BLaER1 (cell line): ENCODE measurements around the gene CKS2.

ENCODE experiments used
- H3K27ac ChIP-seq: shearing (Covaris generic); formaldehyde crosslinking; 2 replicates; pipeline ENCODE4 v1.8.1; 2022
- H3K27me3 ChIP-seq: shearing (Covaris generic); formaldehyde crosslinking; 2 replicates; pipeline ENCODE4 v1.8.1; 2022
- H3K36me3 ChIP-seq: shearing (Covaris generic); formaldehyde crosslinking; 2 replicates; pipeline ENCODE4 v1.8.1; 2022
- H3K4me1 ChIP-seq: shearing (Covaris generic); formaldehyde crosslinking; 2 replicates; pipeline ENCODE4 v1.8.1; 2022
- H3K4me2 ChIP-seq: shearing (Covaris generic); formaldehyde crosslinking; 2 replicates; pipeline ENCODE4 v1.8.1; 2022
- H3K4me3 ChIP-seq: shearing (Covaris generic); formaldehyde crosslinking; 2 replicates; pipeline ENCODE4 v1.8.1; 2022
- H3K9ac ChIP-seq: shearing (Covaris generic); formaldehyde crosslinking; 2 replicates; pipeline ENCODE4 v1.8.1; 2022
- H3K9me3 ChIP-seq: shearing (Covaris generic); formaldehyde crosslinking; 2 replicates; pipeline ENCODE4 v1.8.1; 2022
- H4K20me1 ChIP-seq: shearing (Covaris generic); formaldehyde crosslinking; 2 replicates; pipeline ENCODE4 v1.8.1; 2022
- Cebpa-rat ChIP-seq: shearing (Covaris generic); IDR thresholded peaks from 2 replicates; pipeline ENCODE4 v1.8.1; 2022

CKS2 gene

DNA sequence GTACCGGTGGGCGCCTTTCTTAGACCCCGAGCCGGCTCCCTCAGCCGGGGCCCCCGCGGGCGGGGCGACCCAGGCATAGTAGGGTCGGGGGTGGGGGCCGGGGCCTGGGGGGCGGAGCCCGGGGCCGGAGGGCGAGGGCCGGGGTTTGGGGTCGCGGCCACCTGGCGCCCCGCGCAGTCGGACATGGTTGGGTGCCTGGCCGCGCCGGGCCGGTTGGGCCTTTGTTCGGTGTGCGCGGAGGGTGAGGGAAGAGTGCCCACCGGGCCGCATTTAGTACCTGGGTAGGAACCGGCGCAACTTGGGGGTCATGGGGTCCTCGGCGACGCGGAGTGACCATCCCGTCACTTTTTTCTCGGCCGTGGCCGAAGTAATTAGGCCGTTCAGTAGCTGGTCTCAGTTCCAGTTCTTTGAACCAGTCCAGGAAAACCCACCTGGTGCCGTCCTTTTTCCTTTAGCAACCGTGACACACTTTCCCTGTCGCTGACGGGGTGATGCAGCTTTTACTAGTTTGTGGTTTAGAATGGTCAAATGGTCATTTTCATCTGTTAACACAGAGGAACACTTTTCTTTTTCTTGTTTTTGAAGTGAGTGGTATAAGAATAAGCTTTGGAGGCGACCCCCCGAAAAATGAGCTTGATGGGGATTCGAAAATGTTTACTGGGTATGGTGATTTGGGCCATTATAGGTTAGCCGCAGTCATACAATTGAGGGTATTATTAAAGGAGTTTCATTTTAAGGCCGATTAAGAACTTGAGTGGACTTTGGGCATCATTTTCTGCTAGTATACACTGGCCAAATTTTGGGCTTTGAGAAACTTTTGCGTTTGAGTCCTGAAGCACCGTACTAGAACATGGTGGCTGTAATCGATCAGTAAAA lies 589 bp downstream of the CKS2 start:
- Histone ChIP-seq H3K9ac (peak overlapping the region; percentile 98), H3K4me3 (peak overlapping the region; percentile 93), H4K20me1 (peaks cover 41% of the 10 kb centered on the region), H3K4me1 (peaks cover 38% of the 10 kb centered on the region), H3K36me3 (peaks cover 23% of the 10 kb centered on the region; the same call in 1 of the 2 replicates), H3K4me2 (peak overlapping the region; percentile 97), H3K27me3 (no peaks in the 10 kb centered on the region), H3K27ac (peak overlapping the region; percentile 94), H3K9me3 (no peaks in the 10 kb centered on the region)
- TF ChIP-seq Cebpa-rat, result no peak

DNA sequence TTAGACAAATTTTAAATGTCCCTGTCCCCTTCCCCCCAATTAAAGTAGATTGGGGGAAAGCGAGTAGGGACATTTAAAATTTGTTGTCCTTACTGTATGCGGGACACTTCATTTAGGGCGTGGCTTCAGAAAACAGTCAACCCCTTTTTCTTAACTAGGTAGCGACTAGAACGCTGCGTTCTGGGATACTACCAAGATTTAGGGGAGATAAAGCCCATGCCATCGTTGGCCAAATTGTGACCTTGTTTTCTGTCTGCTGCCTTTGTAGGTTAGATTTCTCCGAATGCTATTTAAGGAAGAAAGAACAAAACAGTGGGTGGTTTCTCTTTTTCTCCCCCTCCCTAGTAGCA lies 1.2 kb downstream of the CKS2 start:
- H4K20me1 ChIP-seq, result peaks cover 41% of the 10 kb centered on the region
- peaks cover 29% of the 10 kb centered on the region for H3K36me3 ChIP-seq
- peak overlapping the region; percentile 94 for H3K27ac ChIP-seq
- H3K27me3 ChIP-seq, result no peaks in the 10 kb centered on the region
- H3K4me3 ChIP-seq, result peak overlapping the region; percentile 93
- peak overlapping the region; percentile 98 for H3K9ac ChIP-seq
- no peaks in the 10 kb centered on the region for H3K9me3 ChIP-seq
- H3K4me2 ChIP-seq, result peak overlapping the region; percentile 97
- peaks cover 41% of the 10 kb centered on the region for H3K4me1 ChIP-seq
- no peak for TF ChIP-seq Cebpa-rat

DNA sequence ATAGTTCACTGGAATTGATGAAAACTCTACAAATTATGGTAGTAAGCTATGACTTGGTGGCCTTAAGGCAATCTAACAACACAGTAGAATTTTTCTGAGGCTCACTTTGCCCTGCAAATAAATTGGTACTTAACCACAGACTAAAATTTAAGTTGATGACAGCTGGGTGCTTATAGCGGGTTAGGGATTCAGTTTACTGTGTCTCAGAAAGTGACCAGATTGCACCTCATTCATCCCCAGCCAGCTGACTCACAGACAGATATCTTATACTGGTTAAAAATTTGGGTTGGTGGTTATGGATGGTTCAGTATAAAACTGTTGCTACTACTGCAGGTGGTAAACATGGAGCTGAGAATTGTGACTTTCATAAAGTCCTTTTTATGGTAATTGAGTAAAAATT lies 2.8 kb downstream of the CKS2 start:
- H3K4me1 ChIP-seq, result peaks cover 49% of the 10 kb centered on the region
- H3K36me3 ChIP-seq, result peaks cover 37% of the 10 kb centered on the region

DNA sequence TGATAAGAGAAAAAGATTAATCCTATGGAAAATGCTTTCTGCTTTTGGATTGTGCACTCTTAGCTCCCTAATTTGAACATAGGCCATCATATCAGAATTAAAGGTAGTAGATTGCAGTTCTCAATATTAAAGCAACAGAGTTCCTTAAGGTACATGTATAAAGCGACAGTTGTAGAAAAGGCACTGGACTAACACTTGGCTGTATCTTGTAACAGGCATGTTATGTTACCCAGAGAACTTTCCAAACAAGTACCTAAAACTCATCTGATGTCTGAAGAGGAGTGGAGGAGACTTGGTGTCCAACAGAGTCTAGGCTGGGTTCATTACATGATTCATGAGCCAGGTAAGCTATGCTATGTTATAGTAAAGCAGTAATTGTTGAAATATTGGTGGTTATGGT lies 4.0 kb downstream of the CKS2 start:
- peak overlapping the region; percentile 98 for H3K9ac ChIP-seq
- no peaks in the 10 kb centered on the region for H3K27me3 ChIP-seq
- H3K27ac ChIP-seq, result peak overlapping the region; percentile 28
- H4K20me1 ChIP-seq, result peaks cover 41% of the 10 kb centered on the region
- peak overlapping the region; percentile 93 for H3K4me3 ChIP-seq
- no peaks in the 10 kb centered on the region for H3K9me3 ChIP-seq
- peaks cover 44% of the 10 kb centered on the region for H3K4me1 ChIP-seq
- peaks cover 37% of the 10 kb centered on the region for H3K36me3 ChIP-seq
- H3K4me2 ChIP-seq, result peak overlapping the region; percentile 97
- TF ChIP-seq Cebpa-rat, result no peak

More for the DNA sequence above, 2.8 kb downstream of the CKS2 start:
- Histone ChIP-seq H3K9ac (peak overlapping the region; percentile 98), H3K27me3 (no peaks in the 10 kb centered on the region), H3K4me3 (peak overlapping the region; percentile 93), H3K4me2 (peak overlapping the region; percentile 97), H3K9me3 (no peaks in the 10 kb centered on the region), H3K27ac (peak overlapping the region; percentile 94), H4K20me1 (peaks cover 41% of the 10 kb centered on the region)
- no peak for TF ChIP-seq Cebpa-rat

DNA sequence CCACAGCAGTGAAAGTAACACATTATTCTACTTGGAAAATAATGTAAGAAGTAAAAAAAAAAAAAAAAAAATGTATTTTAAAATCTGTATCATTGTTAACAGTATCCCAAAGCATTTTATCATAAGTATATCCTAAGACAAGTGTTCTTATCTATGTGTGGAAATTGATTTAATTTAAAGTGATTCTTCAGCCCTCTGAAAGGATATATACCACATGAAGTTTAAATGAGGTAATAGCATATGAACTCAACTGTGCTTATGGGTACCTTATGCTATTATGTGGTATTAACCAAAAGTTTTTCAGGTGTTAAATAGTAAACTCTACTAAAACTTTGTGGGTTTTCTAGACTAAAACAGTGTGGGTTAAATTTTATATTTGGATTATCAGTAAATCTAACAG lies 4.5 kb downstream of the CKS2 start:
- peaks cover 41% of the 10 kb centered on the region for H4K20me1 ChIP-seq
- no peaks in the 10 kb centered on the region for H3K27me3 ChIP-seq
- H3K27ac ChIP-seq, result no peak overlapping the region
- peaks cover 47% of the 10 kb centered on the region for H3K4me1 ChIP-seq
- TF ChIP-seq Cebpa-rat, result no peak
- H3K4me2 ChIP-seq, result no peak overlapping the region
- peaks cover 37% of the 10 kb centered on the region for H3K36me3 ChIP-seq
- H3K9me3 ChIP-seq, result no peaks in the 10 kb centered on the region
- H3K9ac ChIP-seq, result no peak overlapping the region
- H3K4me3 ChIP-seq, result no peak overlapping the region

DNA sequence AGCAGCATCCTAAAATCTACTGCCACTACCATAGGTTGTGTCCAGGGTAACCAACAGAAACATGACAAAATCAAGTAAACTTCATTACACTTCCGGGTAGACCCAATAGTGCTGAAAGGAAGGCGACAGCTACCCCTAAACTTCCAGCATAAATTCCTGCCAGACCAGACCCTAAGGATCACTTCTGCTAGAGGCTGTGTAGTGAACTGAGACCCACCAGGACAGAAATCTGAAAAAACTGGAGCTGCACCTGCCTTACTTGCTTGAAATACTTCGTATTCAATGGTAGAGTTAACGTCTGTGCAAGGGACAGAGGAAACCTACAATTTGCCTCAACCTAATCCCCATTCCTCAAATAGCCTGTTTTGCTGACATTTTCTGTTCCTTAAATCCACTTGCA lies 6.3 kb downstream of the CKS2 start:
- peaks cover 48% of the 10 kb centered on the region for H3K36me3 ChIP-seq
- H3K9ac ChIP-seq, result peak overlapping the region; percentile 99; the same call in 1 of the 2 replicates
- H3K4me1 ChIP-seq, result peaks cover 52% of the 10 kb centered on the region
- H3K4me3 ChIP-seq, result no peak overlapping the region
- H3K4me2 ChIP-seq, result peak overlapping the region; percentile 91
- H3K9me3 ChIP-seq, result no peaks in the 10 kb centered on the region
- H4K20me1 ChIP-seq, result peaks cover 38% of the 10 kb centered on the region
- TF ChIP-seq Cebpa-rat, result no peak
- H3K27me3 ChIP-seq, result no peaks in the 10 kb centered on the region
- peak overlapping the region; percentile 99 for H3K27ac ChIP-seq

DNA sequence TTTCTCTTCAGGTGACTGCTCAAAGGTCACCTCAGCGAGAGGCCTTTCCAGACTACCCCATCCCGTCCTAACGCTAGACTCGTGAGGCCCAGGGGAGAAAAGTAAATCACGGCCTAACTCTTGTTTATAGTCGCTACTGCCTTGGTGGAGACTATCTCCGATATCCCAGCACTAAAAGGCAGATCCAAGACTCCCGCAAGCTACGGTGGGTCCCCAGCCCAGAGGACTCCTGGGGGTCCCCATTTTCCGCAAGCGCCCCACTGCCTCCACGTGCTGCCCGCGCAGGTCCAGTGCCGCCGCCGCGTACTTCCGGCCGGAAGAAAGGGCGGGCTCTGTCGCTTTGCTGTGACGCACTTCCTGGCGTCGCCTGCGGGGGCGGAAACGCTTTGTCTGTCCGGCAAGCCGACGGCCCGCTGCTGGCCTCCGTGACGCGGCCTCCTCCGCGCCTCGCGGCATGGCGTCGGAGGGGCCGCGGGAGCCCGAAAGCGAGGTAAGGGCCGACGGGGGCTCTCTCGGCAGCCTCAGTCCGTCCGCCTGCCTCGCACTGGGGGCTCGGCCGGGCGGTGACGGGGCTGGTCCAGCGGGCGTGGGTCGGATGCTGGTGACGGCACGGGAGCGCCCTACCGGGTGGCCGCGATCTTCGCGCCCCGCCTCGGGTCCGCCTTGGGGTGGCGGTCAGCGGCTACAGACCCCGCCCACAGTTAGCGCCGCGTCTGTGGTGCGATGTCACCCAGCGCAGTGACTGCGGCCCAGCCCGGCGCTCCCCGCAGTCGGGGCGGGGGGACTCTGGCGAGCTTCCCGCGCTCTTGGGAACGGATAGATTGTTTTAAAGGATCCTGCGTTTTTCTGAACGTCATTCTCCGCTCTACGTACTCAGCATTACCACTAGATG lies 7.4 kb downstream of the CKS2 start, which contains the start of gene SECISBP2:
Gene SECISBP2 (plus strand): TSS at position 378 of the 892 bp plus-strand sequence. CDS start 77 bp downstream, at position 455.
- no peak for TF ChIP-seq Cebpa-rat
- H3K36me3 ChIP-seq, result peaks cover 53% of the 10 kb centered on the region
- H3K4me1 ChIP-seq, result peaks cover 46% of the 10 kb centered on the region
- peaks cover 38% of the 10 kb centered on the region for H4K20me1 ChIP-seq
- H3K27ac ChIP-seq, result peak within 1 kb of the TSS; percentile 99
- H3K4me3 ChIP-seq, result peak within 1 kb of the TSS; percentile 80
- H3K9me3 ChIP-seq, result no peaks in the 10 kb centered on the region
- no peaks in the 10 kb centered on the region for H3K27me3 ChIP-seq
- peak within 1 kb of the TSS; percentile 99 for H3K9ac ChIP-seq
- peak within 1 kb of the TSS; percentile 91 for H3K4me2 ChIP-seq

DNA sequence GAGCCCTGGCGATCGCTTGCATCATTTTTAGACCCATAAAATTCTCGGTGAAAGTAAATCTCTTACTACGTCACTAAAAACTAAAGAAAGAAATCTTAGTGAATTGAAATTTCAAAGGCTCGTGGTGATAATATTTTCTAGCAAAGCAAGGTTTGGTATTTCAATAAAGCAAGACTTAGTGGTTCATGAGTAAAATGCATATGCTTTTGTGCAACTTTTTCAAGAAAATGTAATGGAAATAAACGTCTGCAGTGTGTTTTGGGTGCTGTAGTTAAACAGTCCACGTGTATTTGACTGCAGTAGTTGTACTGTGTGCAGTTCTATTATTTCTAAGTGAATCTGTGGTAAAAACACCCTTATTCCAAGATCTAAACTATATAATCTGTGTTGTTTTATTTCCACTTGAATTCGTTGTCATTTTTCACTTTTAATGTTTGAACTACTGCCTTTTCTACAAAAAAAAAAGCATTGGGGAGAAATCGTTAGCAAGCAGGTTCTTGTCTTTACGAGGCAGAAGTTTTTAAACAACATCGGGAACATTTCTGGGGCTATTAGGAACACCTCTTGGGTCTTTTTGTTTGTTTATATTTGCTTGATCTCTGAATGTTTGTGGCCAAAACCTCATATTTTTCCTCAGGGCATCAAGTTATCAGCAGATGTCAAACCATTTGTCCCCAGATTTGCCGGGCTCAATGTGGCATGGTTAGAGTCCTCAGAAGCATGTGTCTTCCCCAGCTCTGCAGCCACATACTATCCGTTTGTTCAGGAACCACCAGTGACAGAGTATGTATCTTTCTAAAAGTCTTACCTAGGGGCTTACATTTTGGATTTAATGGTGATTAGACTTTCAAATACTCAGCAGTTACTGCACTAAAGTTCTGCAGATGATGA lies 8.3 kb downstream of the CKS2 start:
- Histone ChIP-seq H3K4me3 (peak overlapping the region; percentile 80), H4K20me1 (peaks cover 38% of the 10 kb centered on the region), H3K4me2 (peak overlapping the region; percentile 91), H3K27me3 (no peaks in the 10 kb centered on the region), H3K27ac (peak overlapping the region; percentile 99), H3K36me3 (peaks cover 58% of the 10 kb centered on the region), H3K9ac (peak overlapping the region; percentile 99), H3K9me3 (no peaks in the 10 kb centered on the region), H3K4me1 (peaks cover 37% of the 10 kb centered on the region)
- TF ChIP-seq Cebpa-rat, result peak; percentile 65; the same call in 1 of the 2 replicates

DNA sequence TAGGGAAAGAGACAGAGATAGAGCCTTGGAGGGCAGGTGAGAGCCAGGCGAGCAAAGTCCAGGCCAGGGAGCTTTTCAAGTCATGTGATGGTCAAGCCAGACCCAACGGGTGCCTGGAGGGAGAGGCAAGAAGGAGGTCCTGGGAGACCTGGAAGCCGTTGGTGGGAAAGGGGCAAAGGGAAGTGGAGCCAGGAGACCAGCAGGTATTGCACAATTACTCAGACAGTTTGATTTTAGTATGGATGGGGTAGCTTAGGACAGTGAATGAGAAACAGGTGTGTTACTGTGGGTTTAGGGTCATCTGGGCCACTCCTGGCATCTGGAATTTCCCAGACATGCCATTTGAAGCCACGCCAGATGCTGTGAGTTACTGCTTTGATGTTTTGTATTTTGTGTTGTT lies 12.4 kb downstream of the CKS2 start:
- Histone ChIP-seq H3K36me3 (peaks cover 53% of the 10 kb centered on the region), H3K27ac (no peak overlapping the region), H3K4me3 (no peak overlapping the region), H3K9me3 (no peaks in the 10 kb centered on the region), H3K27me3 (no peaks in the 10 kb centered on the region), H3K4me1 (peaks cover 17% of the 10 kb centered on the region), H4K20me1 (peaks cover 65% of the 10 kb centered on the region), H3K9ac (no peak overlapping the region), H3K4me2 (no peak overlapping the region)
- peak; percentile 77 for TF ChIP-seq Cebpa-rat
